Activated CD8-positive, alpha-beta memory T cell treated with anti-CD3 and anti-CD28 coated beads, Interleukin-2, amount 50 U/mL, for 24 hours (primary cell): ENCODE results near the gene GPR68.
"Not testable (repeated sequence)": the region's sequence is repeated elsewhere in the genome, so short reads cannot be mapped to it uniquely, and the experiment has no call there.

ENCODE experiments used
- DNase-seq: peaks from one replicate; pipeline ENCODE4 v3.0.0-alpha.2; 2020; ENCODE audit errors: extremely low read depth

Gene GPR68

GRCh38 chr14:91190853-91191252, 53.7 kb downstream of the GPR68 start:
- DNase-seq = no peak

DNA sequence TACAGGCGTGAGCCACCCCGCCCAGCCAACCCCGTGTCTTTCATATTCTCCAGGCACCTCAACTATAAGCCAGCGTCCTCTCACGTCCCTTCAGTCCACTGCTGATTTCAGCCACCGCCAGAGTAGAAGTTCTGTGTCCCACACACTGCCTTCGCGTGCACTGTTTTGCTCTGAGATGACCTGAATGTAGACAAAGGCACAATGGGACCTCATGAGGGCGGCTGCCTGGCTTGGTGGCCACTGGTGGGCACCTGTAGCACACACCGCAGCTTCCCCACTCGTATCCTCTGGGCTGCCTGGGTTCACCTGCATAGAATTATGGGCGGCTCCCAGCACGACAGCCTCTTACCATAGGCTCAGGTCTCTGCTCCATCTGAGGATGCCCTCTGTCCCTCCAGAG, 57.2 kb downstream of the GPR68 start:
- DNase-seq = no peak

- no peak for DNase-seq
Measured at GRCh38 chr14:91186515-91187066, 57.9 kb downstream of the GPR68 start.

- no peak for DNase-seq
Measured at GRCh38 chr14:91185721-91186120, 58.8 kb downstream of the GPR68 start.

DNA sequence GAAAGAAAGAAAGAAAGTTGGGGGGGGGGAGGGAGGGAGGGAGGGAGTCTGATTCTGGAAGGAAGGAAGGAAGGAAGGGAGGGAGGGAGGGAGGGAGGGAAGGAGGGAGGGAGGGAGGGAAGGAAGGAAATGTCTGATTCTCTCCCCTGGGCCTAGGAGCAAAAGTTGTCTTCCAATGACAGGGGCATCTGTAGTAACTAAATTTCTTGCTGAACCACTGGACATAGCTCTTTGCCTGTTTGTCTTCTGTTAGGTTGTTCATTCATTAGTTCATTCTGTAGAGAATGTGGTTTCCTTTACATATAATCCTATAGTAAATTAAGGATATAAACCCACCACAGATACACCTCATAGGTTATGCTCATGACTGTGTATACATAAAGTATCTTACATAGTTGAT, 59.9 kb downstream of the GPR68 start:
- no peak for DNase-seq

GRCh38 chr14:91182753-91183152, 61.8 kb downstream of the GPR68 start:
- DNase-seq = not testable (repeated sequence)
